ENCODE measurements around the gene CNOT1.

CNOT1 gene

DNA sequence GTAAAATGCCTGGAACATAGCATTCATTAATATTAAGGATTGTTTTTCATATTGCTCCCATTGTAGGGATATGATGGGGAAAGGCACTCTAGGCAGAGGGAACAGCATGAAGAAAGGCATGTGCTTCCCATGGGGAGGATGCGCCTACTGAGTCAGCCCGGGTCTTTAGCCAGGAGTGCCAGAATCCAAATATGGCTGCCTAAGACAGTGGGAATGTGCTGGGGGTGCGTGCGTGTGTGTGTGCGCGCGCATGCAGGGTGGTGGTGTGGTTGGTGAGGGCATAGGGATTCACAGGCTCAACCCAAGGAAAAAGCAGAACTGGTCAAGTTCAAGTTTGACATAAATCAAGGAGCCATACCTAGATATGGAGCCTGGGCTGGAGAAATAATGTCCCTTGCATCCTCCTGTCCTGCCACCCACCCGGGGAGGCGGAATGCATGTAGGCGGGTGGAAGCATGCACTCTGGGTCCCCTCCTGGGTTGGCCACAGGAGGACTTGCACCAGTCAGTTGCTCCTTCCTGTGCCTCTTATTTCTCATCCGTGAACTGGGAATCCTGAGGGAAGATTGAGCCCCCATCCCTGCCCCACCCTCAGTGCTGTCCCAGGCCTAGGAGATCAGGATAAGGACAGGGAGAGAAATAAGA is 148.3 kb downstream of the CNOT1 start:
- DNase-seq, result no peak

DNA sequence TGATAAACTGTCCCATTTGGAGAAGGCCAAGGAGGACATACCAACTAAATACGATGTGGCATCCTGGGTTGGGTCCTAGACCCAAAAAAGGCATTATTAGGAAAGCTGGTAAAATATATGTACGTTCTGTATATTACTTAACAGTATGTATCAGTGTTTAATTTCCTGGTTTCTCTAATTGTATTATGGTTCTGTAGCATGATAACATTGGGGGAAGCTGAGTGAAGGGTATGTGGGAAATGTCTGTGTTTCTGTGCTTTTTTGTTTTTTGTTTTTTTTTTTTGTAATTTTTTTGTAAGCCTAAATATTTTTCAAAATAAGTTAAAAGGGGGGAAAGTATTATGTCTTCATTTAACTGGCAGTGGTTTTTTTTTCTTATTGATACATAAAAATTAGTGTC is 151.2 kb downstream of the CNOT1 start:
- no peak for DNase-seq

DNA sequence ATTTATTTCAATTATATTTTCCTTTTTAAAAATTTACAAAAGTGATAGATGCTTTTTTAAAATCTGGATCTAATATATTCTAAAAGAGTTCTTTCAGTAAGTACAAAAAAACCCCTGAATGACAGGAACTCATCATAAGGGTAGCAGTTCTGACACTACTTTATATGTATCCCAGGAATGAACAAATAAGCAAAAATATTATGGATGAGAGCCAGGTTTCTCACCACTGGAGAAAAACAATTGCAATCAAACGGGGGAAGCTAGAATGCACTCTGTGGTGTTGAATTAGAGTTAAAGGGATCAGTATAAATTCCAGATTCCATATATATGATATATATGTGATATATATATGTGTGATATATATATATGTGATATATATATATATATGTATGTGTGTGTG is 152.8 kb downstream of the CNOT1 start:
- no peak for DNase-seq

DNA sequence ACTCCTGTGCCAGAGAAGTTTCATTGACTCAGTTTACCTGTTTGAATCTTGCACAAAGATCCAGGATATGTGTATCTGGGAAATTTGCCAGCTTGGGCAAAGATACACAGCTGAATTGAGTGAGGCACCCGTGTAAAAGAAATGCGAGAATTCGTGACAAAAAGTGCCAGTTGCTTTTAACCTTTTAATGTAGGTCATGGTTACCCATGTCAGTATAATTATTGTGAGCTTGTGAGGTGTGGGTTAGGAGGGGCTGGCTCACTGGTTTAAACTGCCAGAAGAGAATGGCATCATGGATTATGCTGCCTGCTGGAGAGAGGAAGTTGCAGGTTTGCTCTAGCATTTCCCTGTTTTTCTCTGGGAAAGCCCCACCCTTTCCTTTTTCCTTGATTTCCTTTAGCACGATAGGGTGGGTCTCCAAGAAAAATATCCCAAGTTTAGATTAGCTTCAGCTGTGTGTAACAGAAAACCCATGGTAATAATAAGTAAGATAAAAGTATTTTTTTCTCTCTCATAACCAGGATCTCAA is 154.5 kb downstream of the CNOT1 start:
- DNase-seq, result no peak

DNA sequence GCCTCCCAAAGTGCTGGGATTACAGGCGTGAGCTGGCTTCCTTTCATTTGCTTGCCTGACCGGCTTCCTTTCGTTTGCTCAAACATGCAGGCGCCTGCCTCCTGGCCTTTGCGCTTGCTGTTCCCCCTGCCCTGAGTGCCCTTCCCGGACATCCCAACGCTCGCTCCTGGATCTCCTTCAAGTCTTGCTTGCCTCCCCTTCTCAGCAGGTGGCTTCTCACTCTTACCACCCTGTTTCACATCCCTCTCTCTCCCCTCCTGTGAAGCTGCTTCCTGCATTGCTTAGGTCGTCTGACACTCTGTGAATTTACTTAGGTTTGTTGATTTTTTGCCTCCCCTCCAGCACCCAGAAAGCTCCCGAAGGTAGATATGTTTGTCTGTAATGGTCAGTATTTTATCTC is 155.3 kb downstream of the CNOT1 start:
- no peak for DNase-seq

DNA sequence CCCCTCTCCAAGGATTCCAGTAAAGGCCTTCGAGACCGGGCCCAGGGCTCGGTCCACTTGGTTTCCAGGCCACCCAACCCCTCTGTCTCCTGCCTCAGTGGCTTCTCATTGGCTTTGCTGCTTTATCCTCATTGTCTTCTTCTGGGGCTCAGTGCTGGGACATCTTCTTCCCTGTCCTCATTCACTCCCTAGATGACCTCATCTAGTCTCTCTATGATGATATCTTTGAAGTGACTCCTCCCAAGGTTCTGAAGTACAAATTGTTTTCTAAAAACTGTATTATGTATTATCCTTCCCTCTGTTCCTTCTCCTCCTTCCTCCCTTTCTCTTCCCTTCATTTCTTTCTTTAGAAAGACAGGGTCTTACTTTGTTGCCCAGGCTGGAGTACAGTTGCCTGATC is 156.8 kb downstream of the CNOT1 start:
- DNase-seq, result no peak

DNA sequence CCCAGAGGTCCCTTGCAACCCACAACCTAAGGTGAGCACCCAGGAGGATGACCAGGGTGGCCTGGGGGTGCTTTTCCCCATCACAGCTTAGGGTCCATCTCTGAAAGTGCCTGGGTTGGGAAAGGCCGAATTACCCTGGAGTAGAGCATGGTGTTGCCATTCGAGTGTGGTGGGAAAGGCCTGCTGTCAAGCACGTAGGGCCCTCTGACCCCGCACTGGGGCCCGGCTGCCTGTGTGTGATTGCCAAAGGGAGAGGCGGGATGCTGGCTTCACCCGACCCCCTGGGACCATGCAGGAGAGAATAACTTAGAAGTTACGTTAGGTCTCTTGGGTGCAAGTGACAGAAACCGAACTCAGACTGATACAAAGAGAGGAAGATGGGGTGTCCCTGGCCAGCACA is 157.4 kb downstream of the CNOT1 start:
- no peak for DNase-seq

DNA sequence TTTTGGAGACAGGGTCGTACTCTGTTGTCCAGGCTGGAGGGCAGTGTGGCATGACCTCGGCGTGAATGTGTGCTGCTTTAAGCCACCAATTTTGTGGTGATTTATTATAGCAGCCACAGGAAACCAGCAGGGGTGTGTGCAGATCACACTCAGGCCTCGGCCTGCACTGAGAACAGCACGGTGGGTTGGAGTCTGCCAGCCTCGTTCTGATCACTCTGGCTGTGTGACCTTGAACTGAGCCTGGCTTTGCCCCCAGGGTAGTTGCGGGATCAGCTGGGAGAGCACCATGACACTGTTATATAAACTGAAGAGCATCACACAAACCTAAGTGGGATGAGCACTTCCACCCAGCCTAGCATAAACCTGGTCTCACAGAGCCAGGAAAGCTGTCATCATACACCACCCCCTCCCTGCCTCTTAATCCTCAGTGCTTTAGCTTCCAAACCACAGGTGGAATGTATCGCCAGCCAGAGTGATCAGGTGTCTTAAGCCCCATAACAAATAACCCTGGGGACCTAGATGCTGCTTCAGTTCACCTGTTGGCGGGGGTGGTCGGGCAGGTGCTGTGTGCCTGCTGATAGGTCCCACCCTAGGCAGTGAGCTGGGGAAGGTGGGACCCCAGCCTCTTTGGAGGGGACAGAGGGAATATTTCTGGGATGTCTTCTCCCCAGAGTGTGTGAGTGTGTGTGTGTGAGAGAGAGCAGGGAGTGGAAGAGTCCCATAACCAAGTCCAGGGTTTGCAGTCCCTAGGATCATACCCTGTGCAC is 158.2 kb downstream of the CNOT1 start:
- no peak for DNase-seq

All from activated CD4-positive, alpha-beta T cell treated with anti-CD3 and anti-CD28 coated beads, Interleukin-2, amount 50 U/mL, for 16 hours (primary cell).